GM23248 (cell line): ENCODE measurements around the gene GRIA3. TPM values are rescaled to one million over a fixed set of nuclear protein-coding genes. Genes with fewer than 3 reads are reported as not detected.
"Not testable (repeated sequence)": the region's sequence is repeated elsewhere in the genome, so short reads cannot be mapped to it uniquely, and the experiment has no call there.

Source experiments
- DNase-seq: peaks from one replicate; pipeline ENCODE4 v3.0.0-alpha.2; 2015
- H2AFZ ChIP-seq: fragments of 200-600 bp; sonication (generic); 2 replicates; pipeline ENCODE4 v1.6.1; 2016; ENCODE audit warnings: antibody characterized with exemption
- H3F3A ChIP-seq: fragments of 200-600 bp; sonication (generic); 2 replicates; pipeline ENCODE4 v1.6.1; 2016; ENCODE audit warnings: mild to moderate bottlenecking, antibody characterized with exemption, mixed run types; ENCODE audit not compliant: insufficient read depth
- H3K27ac ChIP-seq: fragments of 200-600 bp; sonication (generic); 2 replicates; pipeline ENCODE4 v1.5.1; 2016; ENCODE audit warnings: mild to moderate bottlenecking
- H3K27me3 ChIP-seq: fragments of 200-600 bp; sonication (generic); replicated peaks from 2 replicates; pipeline ENCODE4 v1.6.1; 2016; ENCODE audit warnings: mild to moderate bottlenecking; ENCODE audit not compliant: insufficient read depth
- H3K36me3 ChIP-seq: fragments of 200-600 bp; sonication (generic); 2 replicates; pipeline ENCODE4 v1.6.1; 2016; ENCODE audit warnings: low read depth, mild to moderate bottlenecking
- H3K4me1 ChIP-seq: fragments of 200-600 bp; sonication (generic); 2 replicates; pipeline ENCODE4 v1.6.1; 2016; ENCODE audit warnings: mild to moderate bottlenecking; ENCODE audit not compliant: insufficient read depth
- H3K4me2 ChIP-seq: fragments of 200-600 bp; sonication (generic); one replicate; pipeline ENCODE4 v1.6.1; 2016; ENCODE audit warnings: mild to moderate bottlenecking; ENCODE audit not compliant: unreplicated experiment
- H3K4me3 ChIP-seq: fragments of 200-600 bp; sonication (generic); 2 replicates; pipeline ENCODE4 v1.5.1; 2016; ENCODE audit warnings: mild to moderate bottlenecking
- H3K79me2 ChIP-seq: fragments of 200-600 bp; sonication (generic); 2 replicates; pipeline ENCODE4 v1.6.1; 2016; ENCODE audit warnings: mild to moderate bottlenecking; ENCODE audit not compliant: insufficient read depth
- H3K9ac ChIP-seq: fragments of 200-600 bp; sonication (generic); 2 replicates; pipeline ENCODE4 v1.6.1; 2016; ENCODE audit warnings: mild to moderate bottlenecking
- H3K9me2 ChIP-seq: fragments of 200-600 bp; sonication (generic); 2 replicates; pipeline ENCODE4 v1.6.1; 2016; ENCODE audit warnings: mixed run types, mild to moderate bottlenecking, moderate library complexity; ENCODE audit not compliant: insufficient read depth
- H3K9me3 ChIP-seq: fragments of 200-600 bp; sonication (generic); one replicate; pipeline ENCODE4 v1.6.1; 2017; ENCODE audit warnings: low read depth
- H4K20me1 ChIP-seq: fragments of 200-600 bp; sonication (generic); 2 replicates; pipeline ENCODE4 v1.6.0; 2016; ENCODE audit not compliant: insufficient read depth
- EZH2 ChIP-seq: fragments of 200-600 bp; sonication (generic); IDR thresholded peaks from 2 replicates; pipeline ENCODE4 v1.6.1; 2018; ENCODE audit warnings: antibody characterized with exemption, mild to moderate bottlenecking; ENCODE audit not compliant: insufficient read depth, poor library complexity, severe bottlenecking
- EZH2phosphoT487 ChIP-seq: fragments of 200-600 bp; sonication (generic); IDR thresholded peaks from 2 replicates; pipeline ENCODE4 v1.6.1; 2018; ENCODE audit warnings: antibody characterized with exemption, moderate library complexity, mild to moderate bottlenecking, low read depth; ENCODE audit not compliant: insufficient read depth
- WGBS, 2 experiments: methylation state at CpG; one replicate each; pipeline ENCODE4 v1.1.6; 2015 to 2017; ENCODE audit warnings: low lambda C conversion rate in 2 of 2, low coverage in 1 of 2; ENCODE audit errors: missing lambda C conversion rate in 2 of 2; 5-methylcytosine and 5-hydroxymethylcytosine counted together
- in situ Hi-C: fragments of 300-500 bp; cut with MboI; formaldehyde crosslinking; loops from 2 replicates; pipeline ENCODE4 v1.15.0; 2020
- polyA plus RNA-seq: library from polyadenylated mRNA; unstranded; fragments of >200 nt; fragmentation: Nextera tagmentation; extraction: Ambion mirVana; gene quantifications from 2 replicates; pipeline ENCODE4 v1.2.1, GENCODE V29; 2016
- total RNA-seq: library from RNA; depleted of rRNA; stranded (reverse); fragments of >200 nt; shearing (Covaris generic); gene quantifications from 2 replicates; pipeline ENCODE4 v1.2.3, GENCODE V29; 2014

GRIA3 gene
- total and polyA plus RNA-seq, 2 experiments from 2014 or later: 36.0 to 52.4 TPM

GRCh38 chrX:123348468-123348867 lies 164.4 kb downstream of the GRIA3 start:
- TF ChIP-seq EZH2 (no peak), EZH2phosphoT487 (no peak)
- Histone ChIP-seq H4K20me1 (no peaks in the 10 kb centered on the region), H3K36me3 (no peaks in the 10 kb centered on the region), H3K4me2 (peak overlapping the region; percentile 12), H3K79me2 (no peaks in the 10 kb centered on the region), H3K4me3 (no peak overlapping the region), H3K4me1 (peaks cover 4% of the 10 kb centered on the region; the same call in 1 of the 2 replicates), H3K9me2 (no peaks in the 10 kb centered on the region), H3F3A (no peaks in the 10 kb centered on the region), H3K9me3 (no peaks in the 10 kb centered on the region), H2AFZ (no peak overlapping the region), H3K27me3 (no peaks in the 10 kb centered on the region), H3K27ac (no peak overlapping the region), H3K9ac (no peak overlapping the region)
- peak; percentile 23 for DNase-seq
- in situ Hi-C loops: no loop called here
- WGBS, 2 experiments: 89 to 100% methylated on average over 1 of the region's 1 CpG

GRCh38 chrX:123350226-123350625 lies 166.1 kb downstream of the GRIA3 start:
- H2AFZ ChIP-seq: no peak overlapping the region
- in situ Hi-C loops: no loop called here
- WGBS, 2 experiments: 92 to 96% methylated on average over 2 of the region's 2 CpGs

GRCh38 chrX:123357941-123358340 lies 173.9 kb downstream of the GRIA3 start:
- TF ChIP-seq EZH2phosphoT487: no peak
- TF ChIP-seq EZH2: no peak
- no peak overlapping the region for H3K27ac ChIP-seq
- no peak overlapping the region for H2AFZ ChIP-seq
- no peaks in the 10 kb centered on the region for H3K9me2 ChIP-seq
- no peak overlapping the region for H3K4me2 ChIP-seq
- H3K9ac ChIP-seq: no peak overlapping the region
- no peaks in the 10 kb centered on the region for H3K79me2 ChIP-seq
- no peaks in the 10 kb centered on the region for H3K9me3 ChIP-seq
- no peak for DNase-seq
- no peaks in the 10 kb centered on the region for H3K27me3 ChIP-seq
- no peaks in the 10 kb centered on the region for H3K4me1 ChIP-seq
- no peaks in the 10 kb centered on the region for H4K20me1 ChIP-seq
- no peak overlapping the region for H3K4me3 ChIP-seq
- H3K36me3 ChIP-seq: no peaks in the 10 kb centered on the region
- in situ Hi-C loops: no loop called here
- no peaks in the 10 kb centered on the region for H3F3A ChIP-seq

More at GRCh38 chrX:123350226-123350625, 166.1 kb downstream of the GRIA3 start:
- H3K9me2 ChIP-seq: no peaks in the 10 kb centered on the region
- H4K20me1 ChIP-seq: no peaks in the 10 kb centered on the region
- no peak overlapping the region for H3K4me2 ChIP-seq
- H3K36me3 ChIP-seq: no peaks in the 10 kb centered on the region
- no peaks in the 10 kb centered on the region for H3K27me3 ChIP-seq
- H3K79me2 ChIP-seq: no peaks in the 10 kb centered on the region
- no peak for TF ChIP-seq EZH2
- TF ChIP-seq EZH2phosphoT487: no peak
- DNase-seq: no peak
- H3F3A ChIP-seq: no peaks in the 10 kb centered on the region
- H3K27ac ChIP-seq: no peak overlapping the region
- H3K4me3 ChIP-seq: no peak overlapping the region
- H3K4me1 ChIP-seq: peaks cover 4% of the 10 kb centered on the region; the same call in 1 of the 2 replicates
- no peaks in the 10 kb centered on the region for H3K9me3 ChIP-seq
- no peak overlapping the region for H3K9ac ChIP-seq

- Histone ChIP-seq H4K20me1 (no peaks in the 10 kb centered on the region), H3K79me2 (no peaks in the 10 kb centered on the region), H3F3A (no peaks in the 10 kb centered on the region), H3K36me3 (no peaks in the 10 kb centered on the region), H3K4me3 (no peak overlapping the region), H3K9ac (no peak overlapping the region), H3K27me3 (no peaks in the 10 kb centered on the region), H3K9me3 (no peaks in the 10 kb centered on the region), H3K4me2 (no peak overlapping the region), H2AFZ (no peak overlapping the region), H3K27ac (no peak overlapping the region), H3K4me1 (no peaks in the 10 kb centered on the region), H3K9me2 (no peaks in the 10 kb centered on the region)
- no peak for DNase-seq
- no peak for TF ChIP-seq EZH2
- TF ChIP-seq EZH2phosphoT487: no peak
- in situ Hi-C loops: no loop called here
- 95 to 98% methylated on average over 4 of the region's 4 CpGs for WGBS, 2 experiments
Measured at GRCh38 chrX:123358457-123358856, 174.4 kb downstream of the GRIA3 start.

GRCh38 chrX:123361371-123361770 lies 177.3 kb downstream of the GRIA3 start:
- Histone ChIP-seq H3K9me2 (no peaks in the 10 kb centered on the region), H2AFZ (no peak overlapping the region), H3K4me2 (no peak overlapping the region), H3K27ac (no peak overlapping the region), H3F3A (no peaks in the 10 kb centered on the region), H3K9me3 (no peaks in the 10 kb centered on the region), H3K27me3 (no peaks in the 10 kb centered on the region), H4K20me1 (no peaks in the 10 kb centered on the region), H3K4me3 (no peak overlapping the region), H3K9ac (no peak overlapping the region), H3K79me2 (no peaks in the 10 kb centered on the region), H3K4me1 (no peaks in the 10 kb centered on the region), H3K36me3 (no peaks in the 10 kb centered on the region)
- DNase-seq: no peak
- TF ChIP-seq EZH2 (no peak), EZH2phosphoT487 (no peak)
- in situ Hi-C loops: no loop called here
- WGBS, 2 experiments: 89% methylated on average over 1 of the region's 1 CpG; no CpG with 5 or more reads in 1 of the 2 experiments

GRCh38 chrX:123386196-123386595 lies 202.1 kb downstream of the GRIA3 start:
- H3K9me3 ChIP-seq, H3K4me2 ChIP-seq, H3K4me3 ChIP-seq, H3K27me3 ChIP-seq, H3K4me1 ChIP-seq, H3F3A ChIP-seq, H3K9ac ChIP-seq, H2AFZ ChIP-seq, DNase-seq, H3K36me3 ChIP-seq, in situ Hi-C loops, H3K9me2 ChIP-seq, H4K20me1 ChIP-seq, H3K27ac ChIP-seq: not testable (repeated sequence)
- H3K79me2 ChIP-seq: peaks cover 19% of the 10 kb centered on the region; the same call in 1 of the 2 replicates
- WGBS, 2 experiments: 94 to 97% methylated on average over 2 of the region's 2 CpGs
